IMR-90 (cell line): ENCODE results near the gene EBLN2. TPM values are rescaled to one million over a fixed set of nuclear protein-coding genes. Genes with fewer than 3 reads are reported as not detected.

ENCODE experiments used
- ATAC-seq: fragments of 200-7000 bp; cut with Tn5 transposase; 2 replicates; pipeline ENCODE4 v1.9.1; 2020; ENCODE audit warnings: low read depth, mild to moderate bottlenecking, moderate library complexity
- BruUV-seq: library from RNA; stranded (reverse); fragments of 400-500 nt; replicated peaks from 2 replicates; lab custom pipeline; 2021; lab: Mats Ljungman, UMichigan
- CTCF ChIA-PET: fragments of 300-600 bp; formaldehyde crosslinking; extraction: SDS; loops from one replicate; lab custom pipeline; 2021; ENCODE audit warnings: antibody characterized with exemption; lab: Yijun Ruan, JAX
- POLR2A ChIA-PET: fragments of 300-600 bp; sonication (Branson Sonifier 250); formaldehyde crosslinking; loops from one replicate; lab custom pipeline; 2022; ENCODE audit warnings: antibody characterized with exemption; ENCODE audit not compliant: unreplicated experiment; lab: Charles Lee
- DNase-seq: peaks from one replicate; pipeline ENCODE4 v3.0.0; 2013
- H2AFZ ChIP-seq: replicated peaks from 2 replicates; pipeline ENCODE3; 2013; ENCODE audit warnings: low read length, mild to moderate bottlenecking; ENCODE audit not compliant: poor library complexity
- H2AK5ac ChIP-seq: 2 replicates; pipeline ENCODE4 v1.6.1; 2013; ENCODE audit warnings: low read depth, low read length, inconsistent platforms
- H2AK9ac ChIP-seq: replicated peaks from 2 replicates; pipeline ENCODE3; 2013; ENCODE audit warnings: mild to moderate bottlenecking, low read depth, low read length, moderate library complexity; ENCODE audit not compliant: poor library complexity
- H2BK120ac ChIP-seq: 2 replicates; pipeline ENCODE4 v1.6.1; 2013; ENCODE audit warnings: low read depth, low read length, inconsistent platforms
- H2BK15ac ChIP-seq: 3 replicates; pipeline ENCODE4 v1.6.1; 2013; ENCODE audit warnings: low read depth, low read length, inconsistent platforms
- H2BK20ac ChIP-seq: 2 replicates; pipeline ENCODE4 v1.6.1; 2013; ENCODE audit warnings: low read depth, mild to moderate bottlenecking, inconsistent platforms, low read length, moderate library complexity
- H2BK5ac ChIP-seq: 2 replicates; pipeline ENCODE4 v1.6.1; 2013; ENCODE audit warnings: mild to moderate bottlenecking, low read depth, low read length, inconsistent platforms; ENCODE audit not compliant: poor library complexity, severe bottlenecking
- H3K14ac ChIP-seq: replicated peaks from 2 replicates; pipeline ENCODE4 v1.6.1; 2013; ENCODE audit warnings: low read depth, low read length, inconsistent platforms
- H3K18ac ChIP-seq: 2 replicates; pipeline ENCODE4 v1.6.1; 2013; ENCODE audit warnings: low read depth, low read length, control low read depth
- H3K23ac ChIP-seq: 2 replicates; pipeline ENCODE4 v1.6.1; 2013; ENCODE audit warnings: low read depth, low read length, inconsistent platforms
- H3K27ac ChIP-seq: 2 replicates; pipeline ENCODE4 v1.5.1; 2013; ENCODE audit warnings: mild to moderate bottlenecking, control low read depth, low read length; ENCODE audit not compliant: insufficient read depth
- H3K27me3 ChIP-seq: 2 replicates; pipeline ENCODE4 v1.6.1; 2013; ENCODE audit warnings: low read length; ENCODE audit not compliant: control insufficient read depth, insufficient read depth
- H3K36me3 ChIP-seq: 2 replicates; pipeline ENCODE4 v1.6.1; 2013; ENCODE audit warnings: low read length, mixed read lengths; ENCODE audit not compliant: control insufficient read depth, insufficient read depth
- H3K4ac ChIP-seq: 2 replicates; pipeline ENCODE4 v1.6.1; 2013; ENCODE audit warnings: low read depth, low read length, inconsistent platforms
- H3K4me1 ChIP-seq: 2 replicates; pipeline ENCODE4 v1.6.1; 2013; ENCODE audit warnings: low read length, mixed read lengths; ENCODE audit not compliant: control insufficient read depth, insufficient read depth
- H3K4me2 ChIP-seq: 2 replicates; pipeline ENCODE4 v1.6.1; 2013; ENCODE audit warnings: low read depth, mild to moderate bottlenecking, control low read depth, low read length, moderate library complexity
- H3K4me3 ChIP-seq: 2 replicates; pipeline ENCODE4 v1.5.1; 2013; ENCODE audit warnings: low read depth, mild to moderate bottlenecking, control low read depth, low read length, moderate library complexity; ENCODE audit not compliant: insufficient read depth
- H3K56ac ChIP-seq: 2 replicates; pipeline ENCODE4 v1.6.1; 2013; ENCODE audit warnings: low read length, inconsistent platforms; ENCODE audit not compliant: insufficient read depth; ENCODE audit errors: extremely low read depth
- H3K79me1 ChIP-seq, 2 experiments: 2 replicates each; pipeline ENCODE4 v1.6.1; 2013; ENCODE audit warnings: low read length in 2 of 2, inconsistent platforms in 1 of 2, low read depth in 1 of 2
- H3K9ac ChIP-seq: 2 replicates; pipeline ENCODE4 v1.6.1; 2013; ENCODE audit warnings: low read depth, low read length, control low read depth
- H3K9me1 ChIP-seq: 2 replicates; pipeline ENCODE4 v1.6.1; 2013; ENCODE audit warnings: low read length, inconsistent platforms; ENCODE audit not compliant: insufficient read depth
- H3K9me3 ChIP-seq: 2 replicates; pipeline ENCODE4 v1.6.1; 2013; ENCODE audit warnings: low read length; ENCODE audit not compliant: control insufficient read depth, insufficient read depth
- H4K20me1 ChIP-seq: 2 replicates; pipeline ENCODE4 v1.6.1; 2013; ENCODE audit warnings: low read length, inconsistent platforms; ENCODE audit not compliant: insufficient read depth
- H4K5ac ChIP-seq: 2 replicates; pipeline ENCODE4 v1.6.1; 2013; ENCODE audit warnings: mild to moderate bottlenecking, low read depth, low read length, control low read depth
- H4K8ac ChIP-seq, 2 experiments: 2 replicates each; pipeline ENCODE4 v1.6.1; 2013; ENCODE audit warnings: low read depth in 2 of 2, low read length in 2 of 2, control low read depth in 1 of 2, inconsistent platforms in 1 of 2
- H4K91ac ChIP-seq: 2 replicates; pipeline ENCODE4 v1.6.1; 2013; ENCODE audit warnings: low read depth, low read length, inconsistent platforms; ENCODE audit not compliant: insufficient read depth
- BHLHE40 ChIP-seq: fragments of 150-350 bp; IDR thresholded peaks from 2 replicates; pipeline ENCODE4 v1.6.1; 2016; ENCODE audit warnings: mild to moderate bottlenecking, low read depth, low read length
- CEBPB ChIP-seq: IDR thresholded peaks from 2 replicates; pipeline ENCODE4 v1.6.1; 2012; ENCODE audit warnings: low read depth, low read length, improper control_type of control experiment
- CHD1 ChIP-seq: IDR thresholded peaks from 2 replicates; pipeline ENCODE4 v1.6.1; 2012; ENCODE audit warnings: low read depth, low read length, improper control_type of control experiment
- FOS ChIP-seq: fragments of 150-350 bp; IDR thresholded peaks from 2 replicates; pipeline ENCODE4 v1.6.1; 2016; ENCODE audit warnings: low read depth, low read length
- MAFK ChIP-seq: IDR thresholded peaks from 2 replicates; pipeline ENCODE4 v1.6.1; 2012; ENCODE audit warnings: low read depth, low read length, improper control_type of control experiment
- MAZ ChIP-seq: IDR thresholded peaks from 2 replicates; pipeline ENCODE4 v1.6.1; 2012; ENCODE audit warnings: low read depth, mild to moderate bottlenecking, low read length, improper control_type of control experiment, moderate library complexity, borderline replicate concordance
- MXI1 ChIP-seq: IDR thresholded peaks from 2 replicates; pipeline ENCODE4 v1.6.1; 2012; ENCODE audit warnings: low read depth, mild to moderate bottlenecking, low read length, moderate library complexity, borderline replicate concordance
- NFE2L2 ChIP-seq: fragments of 150-350 bp; IDR thresholded peaks from 2 replicates; pipeline ENCODE4 v1.6.1; 2016; ENCODE audit warnings: low read depth, mild to moderate bottlenecking, low read length
- POLR2A ChIP-seq: IDR thresholded peaks from 2 replicates; pipeline ENCODE4 v1.6.1; 2012; ENCODE audit warnings: mild to moderate bottlenecking, low read depth, low read length
- RAD21 ChIP-seq: IDR thresholded peaks from 2 replicates; pipeline ENCODE4 v1.6.1; 2012; ENCODE audit warnings: low read length, improper control_type of control experiment
- RCOR1 ChIP-seq: IDR thresholded peaks from 2 replicates; pipeline ENCODE4 v1.6.1; 2012; ENCODE audit warnings: mild to moderate bottlenecking, low read length, improper control_type of control experiment; ENCODE audit not compliant: insufficient replicate concordance
- RFX5 ChIP-seq: IDR thresholded peaks from 2 replicates; pipeline ENCODE4 v1.8.0; 2012; ENCODE audit warnings: low read depth, mild to moderate bottlenecking, low read length, moderate library complexity
- SMC3 ChIP-seq: fragments of 150-350 bp; IDR thresholded peaks from 2 replicates; pipeline ENCODE4 v1.6.1; 2016; ENCODE audit warnings: low read depth, mild to moderate bottlenecking, antibody characterized with exemption, low read length, moderate library complexity
- WGBS, 2 experiments: methylation state at CpG; one replicate each; pipeline versions ENCODE4 v1.1.5 to v1.1.7; 2013; ENCODE audit warnings: missing lambda C conversion rate in 2 of 2; ENCODE audit not compliant: insufficient read length in 1 of 2; ENCODE audit errors: extremely low coverage in 2 of 2; 5-methylcytosine and 5-hydroxymethylcytosine counted together
- dilution Hi-C: fragments of 300-500 bp; cut with HindIII; formaldehyde crosslinking; loops from one replicate; pipeline ENCODE4 v1.14.3; 2018; ENCODE audit warnings: low sequenced_read_pairs; ENCODE audit not compliant: unreplicated experiment
- in situ Hi-C: fragments of 300-500 bp; cut with MboI; formaldehyde crosslinking; loops from 3 replicates; pipeline ENCODE4 v1.14.3; 2019; ENCODE audit warnings: low sequenced_read_pairs, inconsistent platforms, mixed read lengths
- intact Hi-C: fragments of 100-400 bp; cut with micrococcal nuclease; formaldehyde crosslinking; loops from 2 replicates; pipeline ENCODE4 v1.10.0; 2022
- polyA plus RNA-seq, 3 experiments: library from polyadenylated mRNA; depleted of rRNA; stranded (reverse); fragments of >200 nt; gene quantifications; 2 replicates each; pipeline ENCODE4 v1.2.3, GENCODE V29; 2012; ENCODE audit warnings: low replicate concordance in 1 of 3
- total RNA-seq: library from RNA; depleted of rRNA; stranded (reverse); fragments of >200 nt; gene quantifications from 2 replicates; pipeline ENCODE4 v1.2.3, GENCODE V29; 2012
- TF ChIP-seq, protein P1 (sequence below): conservative IDR thresholded peaks from 2 replicates; pipeline ENCODE4 v1.5.1; 2012; ENCODE audit warnings: mild to moderate bottlenecking, low read depth, low read length, improper control_type of control experiment
- TF ChIP-seq, protein P2 (sequence below): fragments of 150-350 bp; IDR thresholded peaks from 2 replicates; pipeline ENCODE4 v1.6.1; 2017; ENCODE audit warnings: mild to moderate bottlenecking, antibody characterized with exemption, low read length, low read depth
- TF ChIP-seq, protein P3 (sequence below): fragments of 150-350 bp; IDR thresholded peaks from 2 replicates; pipeline ENCODE4 v1.6.1; 2016; ENCODE audit warnings: low read depth, mild to moderate bottlenecking, low read length, moderate library complexity, borderline replicate concordance

EBLN2 gene
- total and polyA plus RNA-seq, 2 of the 4 experiments (the other 2 are of a cell fraction), result 2.5 to 7.7 TPM

GRCh38 chr3:73018790-73019441 is 42.5 kb upstream of the EBLN2 start:
- CTCF ChIA-PET, result no interaction called here

More at GRCh38 chr3:73018790-73019441, 42.5 kb upstream of the EBLN2 start:
- H3K14ac ChIP-seq, result no peak overlapping the region
- peaks cover 91% of the 10 kb centered on the region for H4K20me1 ChIP-seq
- no peak overlapping the region for H2AK5ac ChIP-seq
- H4K5ac ChIP-seq, result no peak overlapping the region
- TF ChIP-seq SMC3, result no peak
- TF ChIP-seq, protein P1, sequence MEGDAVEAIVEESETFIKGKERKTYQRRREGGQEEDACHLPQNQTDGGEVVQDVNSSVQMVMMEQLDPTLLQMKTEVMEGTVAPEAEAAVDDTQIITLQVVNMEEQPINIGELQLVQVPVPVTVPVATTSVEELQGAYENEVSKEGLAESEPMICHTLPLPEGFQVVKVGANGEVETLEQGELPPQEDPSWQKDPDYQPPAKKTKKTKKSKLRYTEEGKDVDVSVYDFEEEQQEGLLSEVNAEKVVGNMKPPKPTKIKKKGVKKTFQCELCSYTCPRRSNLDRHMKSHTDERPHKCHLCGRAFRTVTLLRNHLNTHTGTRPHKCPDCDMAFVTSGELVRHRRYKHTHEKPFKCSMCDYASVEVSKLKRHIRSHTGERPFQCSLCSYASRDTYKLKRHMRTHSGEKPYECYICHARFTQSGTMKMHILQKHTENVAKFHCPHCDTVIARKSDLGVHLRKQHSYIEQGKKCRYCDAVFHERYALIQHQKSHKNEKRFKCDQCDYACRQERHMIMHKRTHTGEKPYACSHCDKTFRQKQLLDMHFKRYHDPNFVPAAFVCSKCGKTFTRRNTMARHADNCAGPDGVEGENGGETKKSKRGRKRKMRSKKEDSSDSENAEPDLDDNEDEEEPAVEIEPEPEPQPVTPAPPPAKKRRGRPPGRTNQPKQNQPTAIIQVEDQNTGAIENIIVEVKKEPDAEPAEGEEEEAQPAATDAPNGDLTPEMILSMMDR, result no peak
- TF ChIP-seq, protein P2, sequence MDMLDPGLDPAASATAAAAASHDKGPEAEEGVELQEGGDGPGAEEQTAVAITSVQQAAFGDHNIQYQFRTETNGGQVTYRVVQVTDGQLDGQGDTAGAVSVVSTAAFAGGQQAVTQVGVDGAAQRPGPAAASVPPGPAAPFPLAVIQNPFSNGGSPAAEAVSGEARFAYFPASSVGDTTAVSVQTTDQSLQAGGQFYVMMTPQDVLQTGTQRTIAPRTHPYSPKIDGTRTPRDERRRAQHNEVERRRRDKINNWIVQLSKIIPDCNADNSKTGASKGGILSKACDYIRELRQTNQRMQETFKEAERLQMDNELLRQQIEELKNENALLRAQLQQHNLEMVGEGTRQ, result no peak
- no peak for TF ChIP-seq BHLHE40
- no peak for TF ChIP-seq RFX5
- no peak for TF ChIP-seq MAZ
- TF ChIP-seq POLR2A, result no peak
- no peak for TF ChIP-seq FOS
- no peak for TF ChIP-seq NFE2L2
- TF ChIP-seq MAFK, result no peak
- TF ChIP-seq MXI1, result no peak
- no peak for TF ChIP-seq RAD21
- TF ChIP-seq CEBPB, result no peak
- TF ChIP-seq, protein P3, sequence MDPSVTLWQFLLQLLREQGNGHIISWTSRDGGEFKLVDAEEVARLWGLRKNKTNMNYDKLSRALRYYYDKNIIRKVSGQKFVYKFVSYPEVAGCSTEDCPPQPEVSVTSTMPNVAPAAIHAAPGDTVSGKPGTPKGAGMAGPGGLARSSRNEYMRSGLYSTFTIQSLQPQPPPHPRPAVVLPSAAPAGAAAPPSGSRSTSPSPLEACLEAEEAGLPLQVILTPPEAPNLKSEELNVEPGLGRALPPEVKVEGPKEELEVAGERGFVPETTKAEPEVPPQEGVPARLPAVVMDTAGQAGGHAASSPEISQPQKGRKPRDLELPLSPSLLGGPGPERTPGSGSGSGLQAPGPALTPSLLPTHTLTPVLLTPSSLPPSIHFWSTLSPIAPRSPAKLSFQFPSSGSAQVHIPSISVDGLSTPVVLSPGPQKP, result no peak
- no peak for TF ChIP-seq RCOR1
- no peak for TF ChIP-seq CHD1
- H3K9me3 ChIP-seq, result no peaks in the 10 kb centered on the region
- intact Hi-C loops, result no loop called here
- no peak overlapping the region for H4K91ac ChIP-seq
- POLR2A ChIA-PET, result no interaction called here
- no peak overlapping the region for H3K56ac ChIP-seq
- H2BK15ac ChIP-seq, result no peak overlapping the region
- DNase-seq, result no peak
- H2BK120ac ChIP-seq, result no peak overlapping the region
- no peak overlapping the region for H3K4ac ChIP-seq
- no peak overlapping the region for H3K18ac ChIP-seq
- H3K27ac ChIP-seq, result no peak overlapping the region
- H3K9ac ChIP-seq, result no peak overlapping the region
- peaks cover 16% of the 10 kb centered on the region for H3K9me1 ChIP-seq
- ATAC-seq, result no peak
- BruUV-seq, result no TSS peak
- H2AK9ac ChIP-seq, result no peak overlapping the region
- no CpG with 5 or more reads among the region's 5 CpGs for WGBS, 2 experiments
- H3K4me2 ChIP-seq, result no peak overlapping the region
- H2BK20ac ChIP-seq, result no peak overlapping the region
- no peak overlapping the region for H2BK5ac ChIP-seq
- no peak overlapping the region for H4K8ac ChIP-seq
- peaks cover 7% of the 10 kb centered on the region for H3K4me1 ChIP-seq
- H2AFZ ChIP-seq, result no peak overlapping the region
- H3K23ac ChIP-seq, result no peak overlapping the region
- dilution Hi-C loops, result no loop called here
- in situ Hi-C loops, result no loop called here
- H3K79me1 ChIP-seq, result peaks cover 2 to 52% of the 10 kb centered on the region in 2 experiments; a peak in 3 of 4 replicates
- no peak overlapping the region for H3K4me3 ChIP-seq
- H3K27me3 ChIP-seq, result no peaks in the 10 kb centered on the region
- peaks cover 9% of the 10 kb centered on the region for H3K36me3 ChIP-seq
